GM12878 (cell line): ENCODE measurements around the gene PRSS2. TPM values are rescaled to one million over a fixed set of nuclear protein-coding genes. Genes with fewer than 3 reads are reported as not detected.

ENCODE experiments used
- ATAC-seq: fragments of 200-7000 bp; cut with Tn5 transposase; 3 replicates; pipeline ENCODE4 v1.9.1; 2020; ENCODE audit warnings: mild to moderate bottlenecking, moderate library complexity
- BruUV-seq: library from RNA; stranded (reverse); fragments of 400-500 nt; replicated peaks from 2 replicates; lab custom pipeline; 2021; lab: Mats Ljungman, UMichigan
- CTCF ChIA-PET: fragments of 300-600 bp; sonication (Branson Sonifier 250); formaldehyde crosslinking; extraction: SDS; loops from one replicate; lab custom pipeline; 2021; ENCODE audit warnings: inconsistent platforms; lab: Yijun Ruan, JAX
- POLR2A ChIA-PET: fragments of 350-600 bp; formaldehyde crosslinking; extraction: SDS; loops from one replicate; lab custom pipeline; 2021; ENCODE audit warnings: inconsistent platforms; lab: Charles Lee
- RAD21 ChIA-PET: fragments of 300-600 bp; sonication (Branson Sonifier 250); formaldehyde crosslinking; loops from one replicate; lab custom pipeline; 2023; ENCODE audit warnings: antibody characterized with exemption; ENCODE audit not compliant: unreplicated experiment; lab: Charles Lee
- SMC1A ChIA-PET: fragments of 300-600 bp; sonication (Branson Sonifier 250); formaldehyde crosslinking; loops from one replicate; lab custom pipeline; 2023; ENCODE audit not compliant: unreplicated experiment, uncharacterized antibody; lab: Charles Lee
- DNase-seq: peaks from one replicate; pipeline ENCODE4 v3.0.0-alpha.2; 2011; ENCODE audit warnings: low read depth, low spot score
- FAIRE-seq: peaks from 3 replicates; lab custom pipeline; 2011; peaks lifted over from hg19 to GRCh38; lab: Jason Lieb, UNC
- H2AFZ ChIP-seq: 2 replicates; pipeline ENCODE4 v1.6.0; 2011; ENCODE audit warnings: low read depth, low read length, control low read depth; ENCODE audit not compliant: control insufficient read depth
- H3K27ac ChIP-seq: 2 replicates; pipeline ENCODE4 v1.5.1; 2011; ENCODE audit warnings: control low read depth; ENCODE audit not compliant: control insufficient read depth, insufficient read depth
- H3K27me3 ChIP-seq, 2 experiments: replicated peaks in 1 of 2; 2 replicates each; pipeline versions ENCODE4 v1.6.0 to v1.6.1; 2011; ENCODE audit warnings: low read length in 1 of 2; ENCODE audit not compliant: control insufficient read depth in 2 of 2, insufficient read depth in 2 of 2
- H3K36me3 ChIP-seq, 2 experiments: 2 replicates each; pipeline ENCODE4 v1.5.1; 2011; ENCODE audit warnings: low read length in 1 of 2; ENCODE audit not compliant: control insufficient read depth in 2 of 2, insufficient read depth in 2 of 2
- H3K4me1 ChIP-seq: 2 replicates; pipeline ENCODE4 v1.6.1; 2011; ENCODE audit warnings: mild to moderate bottlenecking, low read length, moderate library complexity, mixed read lengths; ENCODE audit not compliant: control insufficient read depth, insufficient read depth
- H3K4me2 ChIP-seq: 2 replicates; pipeline ENCODE4 v1.6.0; 2011; ENCODE audit warnings: control low read depth; ENCODE audit not compliant: control insufficient read depth, insufficient read depth
- H3K4me3 ChIP-seq: fragments of 200-600 bp; sonication (generic); 2 replicates; pipeline ENCODE4 v1.5.1; 2016
- H3K79me2 ChIP-seq: 2 replicates; pipeline ENCODE4 v1.6.0; 2011; ENCODE audit warnings: low read length; ENCODE audit not compliant: control insufficient read depth, insufficient read depth
- H3K9ac ChIP-seq: 2 replicates; pipeline ENCODE4 v1.8.0; 2011; ENCODE audit warnings: low read length, control low read depth, mixed read lengths; ENCODE audit not compliant: control insufficient read depth, insufficient read depth
- H3K9me3 ChIP-seq: replicated peaks from 3 replicates; pipeline ENCODE4 v1.5.1; 2011; ENCODE audit warnings: mild to moderate bottlenecking, low read length; ENCODE audit not compliant: control insufficient read depth, insufficient read depth
- H4K20me1 ChIP-seq: 2 replicates; pipeline ENCODE4 v1.6.0; 2011; ENCODE audit not compliant: control insufficient read depth, insufficient read depth
- ATF7 ChIP-seq: fragments of 450-650 bp; IDR thresholded peaks from 2 replicates; pipeline ENCODE4 v1.6.1; 2016; ENCODE audit warnings: low read depth, mild to moderate bottlenecking
- BRCA1 ChIP-seq: IDR thresholded peaks from 2 replicates; pipeline ENCODE4 v1.6.1; 2011; ENCODE audit warnings: low read depth, low read length, improper control_type of control experiment
- EGR1 ChIP-seq, 2 experiments: IDR thresholded peaks; 1 replicate in 1 of 2; 2 replicates in 1 of 2; pipeline ENCODE4 v1.6.1; 2011 to 2012; ENCODE audit warnings: low read depth in 2 of 2, low read length in 2 of 2, borderline replicate concordance in 1 of 2, mild to moderate bottlenecking in 1 of 2, moderate library complexity in 1 of 2
- HDAC6 ChIP-seq: fragments of 200-600 bp; sonication (generic); IDR thresholded peaks from one replicate; pipeline ENCODE4 v1.8.0; 2017; ENCODE audit warnings: antibody characterized with exemption; ENCODE audit not compliant: unreplicated experiment
- IKZF1 ChIP-seq: fragments of 450-650 bp; conservative IDR thresholded peaks from 2 replicates; pipeline ENCODE4 v1.6.1; 2017; ENCODE audit warnings: antibody characterized with exemption, mild to moderate bottlenecking
- IKZF2 ChIP-seq, 2 experiments: fragments of 450-650 bp; IDR thresholded peaks; 2 replicates each; pipeline ENCODE4 v1.6.1; 2017; ENCODE audit warnings: mild to moderate bottlenecking in 2 of 2, moderate library complexity in 2 of 2
- IRF4 ChIP-seq: IDR thresholded peaks from 2 replicates; pipeline ENCODE4 v1.6.1; 2011; ENCODE audit warnings: low read depth, low read length
- KAT2A ChIP-seq: conservative IDR thresholded peaks from 2 replicates; pipeline ENCODE4 v1.6.1; 2011; ENCODE audit warnings: low read depth, low read length; ENCODE audit not compliant: control insufficient read depth
- NBN ChIP-seq: fragments of 450-650 bp; IDR thresholded peaks from 2 replicates; pipeline ENCODE4 v1.6.1; 2016
- NFYA ChIP-seq: IDR thresholded peaks from 2 replicates; pipeline ENCODE4 v1.6.1; 2011; ENCODE audit warnings: low read depth, mild to moderate bottlenecking, low read length, improper control_type of control experiment, borderline replicate concordance
- NRF1 ChIP-seq: conservative IDR thresholded peaks from 2 replicates; pipeline ENCODE4 v1.6.1; 2011; ENCODE audit warnings: mild to moderate bottlenecking, low read depth, low read length, improper control_type of control experiment
- PML ChIP-seq: IDR thresholded peaks from 2 replicates; pipeline ENCODE4 v1.6.1; 2012; ENCODE audit warnings: low read length, inconsistent platforms
- RB1 ChIP-seq: fragments of 450-650 bp; formaldehyde crosslinking; IDR thresholded peaks from 2 replicates; pipeline ENCODE4 v1.6.1; 2017; ENCODE audit warnings: mild to moderate bottlenecking, borderline replicate concordance
- SREBF1 ChIP-seq: IDR thresholded peaks from 2 replicates; pipeline ENCODE4 v1.6.1; 2012; ENCODE audit warnings: mild to moderate bottlenecking, low read length
- TCF12 ChIP-seq: IDR thresholded peaks from 2 replicates; pipeline ENCODE4 v1.6.1; 2011; ENCODE audit warnings: low read depth, mild to moderate bottlenecking, low read length
- YY1 ChIP-seq: IDR thresholded peaks from 2 replicates; pipeline ENCODE4 v1.6.1; 2011; ENCODE audit warnings: low read depth, mild to moderate bottlenecking, low read length
- ZSCAN29 ChIP-seq: fragments of 450-650 bp; IDR thresholded peaks from 2 replicates; pipeline ENCODE4 v1.6.1; 2017; ENCODE audit warnings: mild to moderate bottlenecking, moderate library complexity
- WGBS: methylation state at CpG from one replicate; pipeline ENCODE4 v1.1.6; 2016; ENCODE audit warnings: low lambda C conversion rate; ENCODE audit not compliant: insufficient replicate concordance, insufficient coverage; ENCODE audit errors: missing lambda C conversion rate; 5-methylcytosine and 5-hydroxymethylcytosine counted together
- in situ Hi-C: fragments of 300-500 bp; cut with MboI; formaldehyde crosslinking; loops from 9 replicates; pipeline ENCODE4 v1.14.3; 2018; ENCODE audit warnings: mixed read lengths
- intact Hi-C: fragments of 100-400 bp; cut with micrococcal nuclease; formaldehyde crosslinking; loops from one replicate; pipeline ENCODE4 v1.14.2; 2022; ENCODE audit not compliant: unreplicated experiment
- polyA plus RNA-seq, 11 experiments: library from polyadenylated mRNA; depleted of rRNA in 4 of 11; unstranded in 6 of 11; stranded (reverse) in 5 of 11; fragments of >200 nt; fragmentation: Nextera tagmentation in 4 of 11; fragmentation: Illumina TruSeq in 1 of 11; extraction: Ambion mirVana in 4 of 11; extraction: Trizol in 1 of 11; gene quantifications; 1 replicate in 1 of 11; 2 replicates in 10 of 11; pipeline versions ENCODE4 v1.2.1 to v1.2.3, GENCODE V29; 2011 to 2016; ENCODE audit warnings: inconsistent platforms in 2 of 11, missing spikeins in 2 of 11, low read depth in 1 of 11
- total RNA-seq, 4 experiments: library from RNA; depleted of rRNA in 3 of 4; stranded (reverse); fragments of >200 nt in 3 of 4; fragmentation: Illumina TruSeq in 1 of 4; extraction: Trizol in 1 of 4; gene quantifications; 2 replicates each; pipeline versions ENCODE4 v1.2.1 to v1.2.3, GENCODE V29; 2013 to 2021
- TF ChIP-seq, protein P1 (sequence below): IDR thresholded peaks from 2 replicates; pipeline ENCODE4 v1.6.1; 2011; ENCODE audit warnings: borderline replicate concordance, low read depth, mild to moderate bottlenecking, moderate library complexity, mixed read lengths, low read length; ENCODE audit not compliant: insufficient read depth; ENCODE audit errors: extremely low read length
- TF ChIP-seq, protein P2 (sequence below): fragments of 450-650 bp; formaldehyde crosslinking; IDR thresholded peaks from 2 replicates; pipeline ENCODE4 v1.5.0; 2022; ENCODE audit warnings: mild to moderate bottlenecking, missing genetic modification characterization

Gene PRSS2
- total and polyA plus RNA-seq, 10 of the 15 experiments (the other 5 are each of a cell fraction or from before 2014, with no cell fraction given), result 0.21 to 28.8 (median 0.41) TPM; not detected in 7

DNA sequence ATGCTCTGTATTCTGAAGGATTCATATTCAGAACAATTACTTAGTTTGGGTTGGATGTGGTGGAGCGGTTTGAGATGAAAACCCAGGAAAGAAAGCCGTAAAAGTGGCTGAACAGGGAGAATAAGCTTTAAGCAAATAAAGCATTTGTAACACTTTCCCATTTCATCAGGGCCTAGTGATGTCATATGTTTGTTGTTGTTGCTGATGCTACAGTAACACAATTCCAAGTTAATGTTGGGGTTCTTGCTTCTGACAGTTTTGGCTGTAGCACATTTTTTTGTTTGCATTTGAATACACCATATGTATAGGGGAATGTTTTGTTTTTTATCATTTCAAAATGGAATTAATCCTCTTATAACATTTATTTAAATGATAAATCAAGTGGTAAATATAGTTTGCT, 43.7 kb downstream of the PRSS2 start:
- H3K36me3 ChIP-seq, result no peaks in the 10 kb centered on the region
- no peaks in the 10 kb centered on the region for H3K79me2 ChIP-seq
- ChIA-PET RAD21 (interaction anchor here (1.0 to 13.5 kb wide), 6 partner anchors 14 to 182 kb away, joined by 3 to 813 read pairs (median 40); no protein-coding TSS in a partner anchor), CTCF (interaction anchor here (1.3 to 28.6 kb wide), 14 partner anchors 18 to 401 kb away, joined by 3 to 1055 read pairs (median 29); partner anchors contain the start of gene EPHB6), POLR2A (interaction anchor here (15.3 kb wide), 1 partner anchor 22 kb away, joined by 325 read pairs; no protein-coding TSS in a partner anchor), SMC1A (interaction anchor here (0.7 to 12.9 kb wide), 15 partner anchors 8 to 205 kb away, joined by 3 to 786 read pairs (median 4); no protein-coding TSS in a partner anchor)
- H3K4me3 ChIP-seq, result no peak overlapping the region
- H3K9ac ChIP-seq, result no peak overlapping the region
- H3K4me1 ChIP-seq, result peaks cover 16% of the 10 kb centered on the region
- intact Hi-C loops, result no loop called here
- no peak overlapping the region for H2AFZ ChIP-seq
- DNase-seq, result no peak
- BruUV-seq, result no TSS peak
- in situ Hi-C loops, result loop anchor here (5.0 kb wide), 2 partner anchors 142 to 182 kb away; no protein-coding TSS in a partner anchor
- H3K27me3 ChIP-seq, result no peaks in the 10 kb centered on the region
- no peak for ATAC-seq
- no peaks in the 10 kb centered on the region for H3K9me3 ChIP-seq
- no peaks in the 10 kb centered on the region for H4K20me1 ChIP-seq
- H3K27ac ChIP-seq, result no peak overlapping the region
- TF ChIP-seq SREBF1, result no peak
- no peak for TF ChIP-seq EGR1 (IDR thresholded peaks at IDR 0.05; ENCODE audit: borderline replicate concordance in 1 of 2, low read depth in 2 of 2, low read length in 2 of 2)
- no peak for TF ChIP-seq PML
- no peak for TF ChIP-seq IKZF1
- TF ChIP-seq HDAC6, result no peak
- TF ChIP-seq, protein P1, sequence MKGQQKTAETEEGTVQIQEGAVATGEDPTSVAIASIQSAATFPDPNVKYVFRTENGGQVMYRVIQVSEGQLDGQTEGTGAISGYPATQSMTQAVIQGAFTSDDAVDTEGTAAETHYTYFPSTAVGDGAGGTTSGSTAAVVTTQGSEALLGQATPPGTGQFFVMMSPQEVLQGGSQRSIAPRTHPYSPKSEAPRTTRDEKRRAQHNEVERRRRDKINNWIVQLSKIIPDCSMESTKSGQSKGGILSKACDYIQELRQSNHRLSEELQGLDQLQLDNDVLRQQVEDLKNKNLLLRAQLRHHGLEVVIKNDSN, result no peak
- no peak for TF ChIP-seq YY1
- no peak for TF ChIP-seq BRCA1
- TF ChIP-seq TCF12, result no peak
- TF ChIP-seq RB1, result no peak
- no peak for TF ChIP-seq ZSCAN29
- TF ChIP-seq ATF7, result no peak
- no peak for TF ChIP-seq NFYA
- no peak for TF ChIP-seq NRF1
- no peak for TF ChIP-seq KAT2A
- no peak for TF ChIP-seq NBN
- no peak for TF ChIP-seq IKZF2 (IDR thresholded peaks at IDR 0.05)
- TF ChIP-seq, protein P2, sequence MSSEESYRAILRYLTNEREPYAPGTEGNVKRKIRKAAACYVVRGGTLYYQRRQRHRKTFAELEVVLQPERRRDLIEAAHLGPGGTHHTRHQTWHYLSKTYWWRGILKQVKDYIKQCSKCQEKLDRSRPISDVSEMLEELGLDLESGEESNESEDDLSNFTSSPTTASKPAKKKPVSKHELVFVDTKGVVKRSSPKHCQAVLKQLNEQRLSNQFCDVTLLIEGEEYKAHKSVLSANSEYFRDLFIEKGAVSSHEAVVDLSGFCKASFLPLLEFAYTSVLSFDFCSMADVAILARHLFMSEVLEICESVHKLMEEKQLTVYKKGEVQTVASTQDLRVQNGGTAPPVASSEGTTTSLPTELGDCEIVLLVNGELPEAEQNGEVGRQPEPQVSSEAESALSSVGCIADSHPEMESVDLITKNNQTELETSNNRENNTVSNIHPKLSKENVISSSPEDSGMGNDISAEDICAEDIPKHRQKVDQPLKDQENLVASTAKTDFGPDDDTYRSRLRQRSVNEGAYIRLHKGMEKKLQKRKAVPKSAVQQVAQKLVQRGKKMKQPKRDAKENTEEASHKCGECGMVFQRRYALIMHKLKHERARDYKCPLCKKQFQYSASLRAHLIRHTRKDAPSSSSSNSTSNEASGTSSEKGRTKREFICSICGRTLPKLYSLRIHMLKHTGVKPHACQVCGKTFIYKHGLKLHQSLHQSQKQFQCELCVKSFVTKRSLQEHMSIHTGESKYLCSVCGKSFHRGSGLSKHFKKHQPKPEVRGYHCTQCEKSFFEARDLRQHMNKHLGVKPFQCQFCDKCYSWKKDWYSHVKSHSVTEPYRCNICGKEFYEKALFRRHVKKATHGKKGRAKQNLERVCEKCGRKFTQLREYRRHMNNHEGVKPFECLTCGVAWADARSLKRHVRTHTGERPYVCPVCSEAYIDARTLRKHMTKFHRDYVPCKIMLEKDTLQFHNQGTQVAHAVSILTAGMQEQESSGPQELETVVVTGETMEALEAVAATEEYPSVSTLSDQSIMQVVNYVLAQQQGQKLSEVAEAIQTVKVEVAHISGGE (CRISPR knock-in tag), result no peak
- TF ChIP-seq IRF4, result no peak
- 86% methylated on average over 2 of the region's 2 CpGs for WGBS
- no peak for FAIRE-seq
- H3K4me2 ChIP-seq, result no peak overlapping the region
